CD4-positive, alpha-beta T cell treated with Interleukin-1 beta for 1 hour (primary cell): Measurements from ENCODE around the gene SSTR3.
"Not testable (repeated sequence)": the region's sequence is repeated elsewhere in the genome, so short reads cannot be mapped to it uniquely, and the experiment has no call there.

ENCODE experiments used
- DNase-seq, 2 donors: peaks; one replicate each; pipeline ENCODE4 v3.0.0-alpha.2; 2020 to 2022

SSTR3 gene

GRCh38 chr22:37178350-37179125 lies 33.7 kb downstream of the SSTR3 start:
- no peak for DNase-seq

DNA sequence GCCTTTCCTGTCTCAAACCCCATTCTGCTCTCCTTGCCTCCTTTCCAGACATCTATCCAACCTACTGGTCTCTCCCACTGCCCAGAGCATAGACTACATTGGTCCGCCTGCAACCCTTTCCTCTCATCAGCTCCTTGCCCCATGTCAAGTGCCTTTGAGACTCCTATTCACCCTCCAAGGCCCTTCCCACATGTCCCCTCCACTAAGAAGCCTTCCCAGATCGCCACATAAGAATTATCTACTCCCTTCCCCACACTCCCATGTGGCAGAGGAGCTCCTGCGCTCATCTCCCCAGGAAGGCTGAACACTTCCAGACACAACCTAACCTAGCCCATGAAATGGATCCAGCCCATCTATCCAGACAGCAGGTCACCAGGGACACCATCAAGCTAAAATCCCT lies 34.5 kb downstream of the SSTR3 start:
- no peak for DNase-seq

- no peak for DNase-seq
Observed at GRCh38 chr22:37177221-37177620, 35.1 kb downstream of the SSTR3 start.

DNA sequence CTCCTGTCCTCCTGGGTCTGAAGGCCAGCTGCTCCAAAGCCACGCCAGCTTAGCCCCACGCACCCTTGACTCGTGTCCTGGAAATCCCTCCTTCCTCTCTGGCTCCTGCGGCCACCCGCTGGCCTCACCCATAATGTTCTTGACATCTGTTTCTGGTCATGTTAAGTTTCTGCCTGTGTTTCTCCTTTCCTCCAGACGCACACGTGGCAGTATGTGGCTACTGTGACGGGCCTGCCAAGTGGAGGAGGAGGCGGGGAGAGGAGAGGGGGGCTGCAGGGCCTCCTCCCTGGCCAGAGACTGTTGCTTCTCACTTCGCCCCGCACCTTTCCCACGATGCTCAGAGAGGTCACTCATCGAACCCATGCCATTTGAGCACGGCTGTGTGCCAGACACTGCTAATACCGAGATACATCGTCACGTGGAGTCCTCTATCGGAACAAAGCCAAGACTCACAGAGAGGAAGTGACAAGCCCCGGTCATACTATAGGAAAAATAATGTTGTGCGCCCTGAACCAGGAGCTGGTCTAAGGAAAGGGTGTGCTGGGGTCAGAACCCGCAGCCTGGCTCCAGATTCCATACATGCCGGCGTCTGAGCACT lies 35.7 kb downstream of the SSTR3 start:
- DNase-seq, result peak in 1 of 2 donors; percentile 31

DNA sequence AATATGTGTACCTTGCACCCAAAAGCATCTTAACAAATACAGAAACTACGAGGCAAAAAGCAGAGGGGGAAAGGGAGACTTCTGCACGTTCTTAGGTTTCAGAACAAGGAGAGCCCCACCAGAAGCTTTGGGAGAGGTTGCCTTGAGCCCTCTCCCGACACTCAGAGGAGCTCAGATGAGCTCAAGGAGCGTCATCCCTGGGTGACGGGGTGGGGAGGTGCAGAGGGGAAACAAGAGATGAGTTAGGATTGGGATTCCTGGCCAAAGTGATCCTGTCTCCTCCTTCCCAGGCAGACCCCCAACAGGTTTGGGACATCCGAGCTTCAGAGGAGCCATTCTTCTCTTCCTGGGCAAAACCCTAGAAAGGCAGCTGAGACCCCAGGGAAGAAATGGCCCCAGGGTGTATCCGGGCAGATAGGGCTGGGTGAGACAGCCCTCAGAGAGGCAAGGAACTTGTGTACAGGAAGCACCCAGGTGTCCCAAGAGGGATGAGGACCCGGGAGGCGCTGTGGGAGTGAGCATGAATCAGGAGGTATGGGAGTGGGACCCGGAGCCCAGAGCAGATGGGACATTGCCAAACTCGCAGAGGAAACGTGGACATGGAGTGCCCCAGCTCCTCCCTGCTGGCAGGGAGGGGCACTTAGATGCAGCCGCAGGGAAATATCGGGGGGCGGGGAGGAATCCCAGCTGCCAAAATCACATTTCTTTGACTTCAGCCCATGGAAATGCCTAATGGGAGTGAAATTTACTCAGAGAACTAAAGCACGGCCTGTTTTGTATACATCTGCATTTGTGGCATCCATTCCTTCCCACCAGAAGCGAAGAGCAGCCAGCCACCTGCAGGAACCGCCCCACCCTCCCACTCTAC lies 36.6 kb downstream of the SSTR3 start:
- no peak for DNase-seq

GRCh38 chr22:37174964-37175363 lies 37.3 kb downstream of the SSTR3 start:
- no peak for DNase-seq

DNA sequence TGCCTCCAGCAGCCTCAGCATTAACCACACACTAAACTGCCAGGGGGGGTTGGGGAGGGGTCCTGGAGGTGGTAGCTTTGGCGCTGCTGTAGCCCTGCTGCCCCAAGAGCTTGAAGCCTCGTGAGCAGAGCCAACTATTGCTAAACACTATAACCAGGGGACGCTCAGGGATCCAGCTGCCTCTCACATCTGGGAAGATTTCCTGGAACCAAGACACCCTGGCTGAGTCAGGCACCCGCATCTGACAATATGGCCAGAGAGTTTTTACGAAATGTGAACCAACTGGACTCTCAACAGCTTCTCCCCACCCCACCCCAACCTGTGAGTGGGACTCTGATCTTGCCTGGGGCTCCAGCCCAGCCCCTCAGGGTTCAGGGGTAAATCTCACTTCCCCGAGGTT lies 38.6 kb downstream of the SSTR3 start:
- no peak for DNase-seq

GRCh38 chr22:37172266-37173245 lies 39.7 kb downstream of the SSTR3 start:
- no peak for DNase-seq

GRCh38 chr22:37171662-37172061 lies 40.6 kb downstream of the SSTR3 start:
- DNase-seq, result no peak

GRCh38 chr22:37170689-37171405 lies 41.4 kb downstream of the SSTR3 start:
- not testable (repeated sequence) for DNase-seq

GRCh38 chr22:37169947-37170688 lies 42.2 kb downstream of the SSTR3 start:
- DNase-seq, result no peak

DNA sequence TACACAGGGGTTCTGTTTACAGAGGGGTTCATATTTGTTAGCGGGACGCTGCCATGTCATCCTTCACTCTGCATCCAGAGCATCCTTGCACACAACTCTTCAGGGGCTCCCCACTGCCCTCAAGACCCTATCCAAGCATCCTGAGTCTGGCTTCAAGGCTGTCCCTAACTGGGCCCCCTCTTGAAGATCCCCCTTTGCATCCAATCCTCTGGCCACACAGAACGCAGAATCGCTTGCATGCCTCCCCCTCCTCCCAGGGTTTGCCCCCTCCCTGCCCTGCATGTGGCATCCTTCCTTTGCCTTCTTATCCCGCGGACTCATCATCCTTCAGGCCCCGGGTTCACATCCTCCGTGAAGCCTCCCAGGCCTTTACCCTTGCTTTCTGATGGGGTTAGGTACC lies 42.9 kb downstream of the SSTR3 start:
- DNase-seq, result no peak

DNA sequence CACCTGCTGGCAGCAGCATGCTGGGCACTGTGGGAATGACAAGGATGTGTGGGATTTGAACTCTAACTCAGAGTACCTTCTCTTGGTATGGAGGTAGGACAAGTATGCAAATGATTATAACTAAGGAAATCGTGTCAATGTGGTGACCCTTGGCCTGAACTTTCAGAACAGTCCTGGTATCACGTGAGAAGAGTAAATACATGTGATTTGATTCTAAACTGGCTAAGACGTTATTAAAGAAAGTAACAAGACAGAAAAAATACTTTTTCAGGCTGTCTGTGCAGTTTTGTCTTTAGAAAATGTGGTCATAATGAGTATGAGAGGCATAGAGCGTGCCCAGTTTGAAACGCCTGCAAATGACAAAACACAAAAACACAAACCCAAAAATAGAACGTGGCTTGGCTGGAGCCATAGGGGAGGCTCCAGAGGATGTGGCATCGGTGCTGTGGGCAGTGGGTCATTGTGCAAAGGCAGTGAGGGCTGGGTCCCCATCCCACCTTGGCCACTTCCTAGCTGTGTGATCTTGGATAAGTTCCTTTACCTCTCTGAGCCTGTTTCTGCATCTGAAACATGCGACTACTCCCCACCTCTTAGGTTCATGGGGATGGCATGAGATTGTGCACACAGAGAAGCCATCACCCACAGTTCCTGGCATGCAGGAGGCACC lies 44.2 kb downstream of the SSTR3 start:
- no peak for DNase-seq

DNA sequence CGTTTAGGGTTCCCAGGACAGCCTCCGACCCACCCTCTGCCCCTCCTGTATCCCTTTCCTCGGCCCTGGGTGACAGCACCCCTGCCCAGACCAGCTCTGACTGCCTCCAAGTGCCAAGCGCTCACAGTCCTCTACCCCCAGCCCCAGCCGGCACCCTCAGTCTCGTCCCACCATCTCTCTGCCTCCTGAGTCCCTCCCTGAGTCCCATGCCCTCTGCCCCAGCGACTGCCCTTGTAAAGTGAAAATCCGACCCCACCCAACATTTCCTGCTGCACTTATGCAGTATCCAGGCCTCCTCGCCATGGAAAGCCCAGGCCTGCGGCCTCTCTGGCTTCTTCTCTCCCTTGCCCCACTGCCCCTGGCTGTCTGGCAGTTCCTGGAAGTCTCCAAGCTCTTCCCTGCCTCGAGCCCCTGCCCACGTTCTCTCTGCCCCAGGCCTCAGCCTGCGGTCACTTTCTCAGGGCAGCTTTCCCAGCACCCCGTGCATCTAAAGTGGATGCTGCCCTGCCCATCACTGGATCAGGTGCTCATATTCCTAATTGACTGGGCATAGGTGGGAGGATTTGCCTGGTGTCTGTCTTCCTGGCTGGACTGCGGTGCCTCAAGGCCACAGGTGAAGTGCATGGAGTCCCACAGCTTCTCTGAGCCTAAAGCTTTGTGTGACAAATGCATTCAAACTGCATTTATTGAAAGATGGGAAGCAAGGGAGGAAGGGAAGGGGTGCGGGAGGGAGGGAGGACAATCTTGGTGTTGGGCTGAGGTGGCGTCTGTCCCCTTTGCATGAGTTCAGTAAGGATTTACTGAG lies 44.9 kb downstream of the SSTR3 start:
- no peak for DNase-seq

GRCh38 chr22:37166675-37167066 lies 45.6 kb downstream of the SSTR3 start:
- DNase-seq, result peak; percentile 81 to 84

DNA sequence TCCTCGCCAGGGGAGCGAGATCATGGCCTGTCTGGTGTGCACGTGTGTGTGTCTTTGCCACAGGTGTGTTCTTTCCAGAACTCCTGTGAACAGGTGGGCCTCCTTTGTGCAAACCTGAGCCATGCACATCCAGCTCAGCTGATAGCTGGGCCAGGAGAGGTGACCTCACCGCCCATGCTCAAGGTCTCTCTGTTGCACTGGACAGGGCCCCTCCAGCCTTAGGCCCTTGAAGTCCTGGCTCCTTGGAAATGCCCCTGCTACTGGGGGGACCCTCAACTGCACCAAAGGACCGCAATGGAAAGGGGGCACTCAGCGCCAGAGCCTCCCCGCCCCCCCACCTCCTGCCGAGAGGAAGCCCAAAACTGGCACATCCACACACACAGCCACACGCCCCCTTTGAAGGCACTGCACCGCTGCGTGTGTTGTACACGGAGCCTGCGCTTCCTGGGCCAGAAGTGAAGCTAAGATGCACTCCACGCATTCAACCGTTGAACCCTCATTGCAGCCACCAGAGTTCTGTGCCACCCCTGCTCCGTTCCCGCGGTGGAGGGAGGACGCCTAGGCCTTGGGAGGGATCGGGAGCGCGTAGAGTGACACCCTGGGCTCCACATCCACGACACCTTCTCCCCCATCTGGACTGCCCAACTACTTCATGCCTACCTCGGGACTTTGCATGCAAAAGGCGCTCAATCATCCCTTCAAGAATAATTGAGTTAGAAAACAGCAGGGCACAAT lies 46.2 kb downstream of the SSTR3 start:
- peak in 1 of 2 donors; percentile 35 for DNase-seq

- DNase-seq, result no peak
Observed at GRCh38 chr22:37165066-37165465, 47.2 kb downstream of the SSTR3 start.

- no peak for DNase-seq
Observed at GRCh38 chr22:37164505-37164887, 47.8 kb downstream of the SSTR3 start.
